Common myeloid progenitor, CD34-positive (primary cell): ENCODE data around the gene MLPH.
"Not testable (repeated sequence)": the region's sequence is repeated elsewhere in the genome, so short reads cannot be mapped to it uniquely, and the experiment has no call there.

Source experiments
- CTCF ChIA-PET: fragments of 350-600 bp; sonication (Branson Sonifier 250); formaldehyde crosslinking; loops from one replicate; lab custom pipeline; 2021; ENCODE audit warnings: antibody characterized with exemption; lab: Charles Lee
- POLR2A ChIA-PET: fragments of 350-600 bp; sonication (Branson Sonifier 250); formaldehyde crosslinking; loops from one replicate; lab custom pipeline; 2021; ENCODE audit warnings: antibody characterized with exemption; lab: Charles Lee
- DNase-seq, 3 donors: peaks; one replicate each; pipeline versions ENCODE4 v3.0.0 to v3.0.0-alpha.2; 2013
- H3K27ac ChIP-seq, 2 experiments: 1 replicate in 1 of 2; 2 replicates in 1 of 2; pipeline ENCODE4 v1.7.0; 2013; ENCODE audit warnings: inconsistent platforms in 2 of 2, low read length in 2 of 2, mild to moderate bottlenecking in 2 of 2, low read depth in 1 of 2, moderate library complexity in 1 of 2; ENCODE audit not compliant: severe bottlenecking in 2 of 2, insufficient read depth in 1 of 2, poor library complexity in 1 of 2
- H3K27me3 ChIP-seq, 5 experiments: replicated peaks in 2 of 5; 1 replicate in 3 of 5; 2 replicates in 2 of 5; pipeline versions ENCODE4 v1.6.1 to v1.7.0; 2013; ENCODE audit warnings: low read length in 4 of 5, mild to moderate bottlenecking in 2 of 5, moderate library complexity in 2 of 5, inconsistent platforms in 1 of 5; ENCODE audit not compliant: insufficient read depth in 5 of 5, control insufficient read depth in 4 of 5
- H3K36me3 ChIP-seq, 4 experiments: 1 replicate in 2 of 4; 2 replicates in 2 of 4; pipeline versions ENCODE4 v1.6.1 to v1.7.0; 2013; ENCODE audit warnings: low read length in 3 of 4, control low read depth in 1 of 4, mild to moderate bottlenecking in 1 of 4; ENCODE audit not compliant: control insufficient read depth in 4 of 4, insufficient read depth in 4 of 4
- H3K4me1 ChIP-seq, 4 experiments: 1 replicate in 3 of 4; 2 replicates in 1 of 4; pipeline versions ENCODE4 v1.6.1 to v1.7.1; 2013; ENCODE audit warnings: low read length in 3 of 4, mild to moderate bottlenecking in 3 of 4, control low read depth in 1 of 4, inconsistent platforms in 1 of 4, moderate library complexity in 1 of 4; ENCODE audit not compliant: control insufficient read depth in 4 of 4, insufficient read depth in 4 of 4; ENCODE audit errors: control extremely low read depth in 1 of 4
- H3K4me3 ChIP-seq, 7 experiments: 1 replicate in 4 of 7; 2 replicates in 3 of 7; pipeline versions ENCODE4 v1.5.1 to v1.7.0; 2013; ENCODE audit warnings: mild to moderate bottlenecking in 7 of 7, low read length in 6 of 7, moderate library complexity in 6 of 7, inconsistent platforms in 2 of 7, low read depth in 2 of 7, control low read depth in 1 of 7; ENCODE audit not compliant: insufficient read depth in 4 of 7, control insufficient read depth in 1 of 7; ENCODE audit errors: extremely low read depth in 1 of 7
- H3K9me3 ChIP-seq, 5 experiments: 1 replicate in 4 of 5; 2 replicates in 1 of 5; pipeline versions ENCODE4 v1.6.1 to v1.7.1; 2013; ENCODE audit warnings: low read length in 4 of 5, mild to moderate bottlenecking in 2 of 5, inconsistent platforms in 1 of 5, low read depth in 1 of 5, moderate library complexity in 1 of 5; ENCODE audit not compliant: control insufficient read depth in 4 of 5, insufficient read depth in 2 of 5; ENCODE audit errors: control extremely low read depth in 1 of 5
- WGBS: methylation state at CpG from one replicate; pipeline ENCODE4 v1.1.5; 2013; ENCODE audit not compliant: insufficient coverage; 5-methylcytosine and 5-hydroxymethylcytosine counted together

Gene MLPH

DNA sequence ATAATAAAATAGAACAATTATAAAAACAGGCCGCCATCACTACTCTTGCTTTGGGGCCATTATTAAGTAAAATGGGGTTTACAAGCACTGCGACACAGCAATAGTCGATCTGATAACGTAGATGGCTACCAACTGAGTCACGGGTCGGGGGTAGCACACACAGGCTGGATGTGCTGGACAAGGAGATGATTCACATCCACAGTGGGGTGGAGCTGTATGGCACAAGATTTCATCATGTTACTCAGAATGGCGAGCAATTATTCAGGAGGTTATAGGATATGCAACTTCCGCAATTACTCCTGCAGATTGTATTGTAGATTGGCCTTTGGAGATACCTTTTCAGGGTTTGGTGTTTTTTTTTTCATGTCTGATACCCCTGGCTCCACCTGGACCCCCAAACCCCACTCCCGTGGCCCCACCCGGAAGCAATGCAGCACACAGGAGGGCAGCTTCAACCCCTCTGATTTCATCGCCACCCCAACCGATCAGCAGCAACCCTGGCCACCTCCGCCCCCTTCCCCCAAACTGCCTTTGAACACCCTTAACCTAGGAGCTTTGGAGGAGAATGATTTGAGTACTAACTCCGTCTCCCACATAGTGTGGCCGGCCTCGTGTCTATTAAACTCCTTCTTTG lies 21.4 kb upstream of the MLPH start:
- peaks cover 0 to 7% (median 0%) of the 10 kb centered on the region in 4 experiments for H3K4me1 ChIP-seq
- CTCF ChIA-PET: interaction anchor here (0.6 to 2.4 kb wide), 3 partner anchors 9 to 44 kb away, joined by 3 to 12 read pairs (median 3); no protein-coding TSS in a partner anchor
- H3K27ac ChIP-seq: no peak overlapping the region
- H3K4me3 ChIP-seq: no peak overlapping the region
- DNase-seq: no peak
- H3K27me3 ChIP-seq: no peaks in the 10 kb centered on the region
- 96% methylated on average over 15 of the region's 16 CpGs for WGBS
- POLR2A ChIA-PET: no interaction called here
- no peaks in the 10 kb centered on the region for H3K9me3 ChIP-seq
- no peaks in the 10 kb centered on the region for H3K36me3 ChIP-seq

DNA sequence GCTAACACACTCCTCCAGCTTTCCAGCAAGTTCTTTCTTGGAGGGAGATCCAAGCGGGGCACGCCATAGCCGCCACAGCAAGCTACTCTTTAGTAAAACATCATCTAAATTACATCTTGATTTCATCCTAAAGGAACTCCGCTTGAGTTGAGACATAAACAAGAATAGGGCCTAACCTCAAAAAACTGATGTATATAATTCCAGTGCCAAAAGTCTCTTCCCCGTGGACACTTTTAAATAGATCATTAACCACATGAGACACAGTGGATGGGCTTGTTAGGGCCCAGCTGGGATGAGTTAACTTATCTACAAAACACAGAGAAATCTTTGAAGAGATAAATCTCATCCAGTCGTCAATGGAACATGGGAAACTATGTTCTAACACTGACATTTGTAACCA lies 20.8 kb upstream of the MLPH start:
- Histone ChIP-seq H3K27me3 (no peaks in the 10 kb centered on the region), H3K9me3 (no peaks in the 10 kb centered on the region), H3K36me3 (no peaks in the 10 kb centered on the region), H3K4me1 (peaks cover 0 to 7% (median 0%) of the 10 kb centered on the region in 4 experiments), H3K27ac (no peak overlapping the region), H3K4me3 (no peak overlapping the region)
- ChIA-PET POLR2A (no interaction called here), CTCF (interaction anchor here (2.4 kb wide), 1 partner anchor 9 kb away, joined by 12 read pairs; no protein-coding TSS in a partner anchor)
- whole genome bisulfite sequencing: 95% methylated on average over 5 of the region's 6 CpGs
- DNase-seq: no peak

GRCh38 chr2:237467447-237468179 lies 19.4 kb upstream of the MLPH start:
- H3K27me3 ChIP-seq: no peaks in the 10 kb centered on the region
- H3K4me1 ChIP-seq: peaks cover 0 to 7% (median 3%) of the 10 kb centered on the region in 4 experiments
- H3K36me3 ChIP-seq: no peaks in the 10 kb centered on the region
- no peak for DNase-seq
- H3K9me3 ChIP-seq: no peaks in the 10 kb centered on the region
- WGBS: 80% methylated on average over 2 of the region's 5 CpGs
- CTCF ChIA-PET: interaction anchor here (1.5 to 4.7 kb wide), 2 partner anchors 45 to 48 kb away, joined by 3 to 32 read pairs; no protein-coding TSS in a partner anchor
- no peak overlapping the region for H3K4me3 ChIP-seq
- POLR2A ChIA-PET: no interaction called here
- no peak overlapping the region for H3K27ac ChIP-seq

GRCh38 chr2:237469410-237469809 lies 17.6 kb upstream of the MLPH start:
- H3K27me3 ChIP-seq, H3K4me3 ChIP-seq, POLR2A ChIA-PET, H3K36me3 ChIP-seq, H3K9me3 ChIP-seq, H3K27ac ChIP-seq: not testable (repeated sequence)
- WGBS: no CpG with 5 or more reads among the region's 7 CpGs
- peaks cover 0 to 21% (median 16%) of the 10 kb centered on the region in 4 experiments for H3K4me1 ChIP-seq
- peak in 2 of 3 donors; percentile 59 to 68 for DNase-seq
- CTCF ChIA-PET: interaction anchor here (0.7 to 4.7 kb wide), 4 partner anchors 18 to 103 kb away, joined by 3 to 32 read pairs (median 10); no protein-coding TSS in a partner anchor

- Histone ChIP-seq H3K27ac (no peak overlapping the region), H3K4me1 (peaks cover 0 to 26% (median 21%) of the 10 kb centered on the region in 4 experiments), H3K36me3 (no peaks in the 10 kb centered on the region), H3K27me3 (no peaks in the 10 kb centered on the region), H3K4me3 (no peak overlapping the region), H3K9me3 (no peaks in the 10 kb centered on the region)
- no peak for DNase-seq
- 96% methylated on average over 4 of the region's 4 CpGs for WGBS
- ChIA-PET CTCF (interaction anchor here (0.7 to 4.7 kb wide), 8 partner anchors 13 to 102 kb away, joined by 3 to 32 read pairs (median 7); no protein-coding TSS in a partner anchor), POLR2A (no interaction called here)
Measured at GRCh38 chr2:237469849-237470248, 17.2 kb upstream of the MLPH start.

GRCh38 chr2:237470914-237471313 lies 16.1 kb upstream of the MLPH start:
- Histone ChIP-seq H3K27ac (no peak overlapping the region), H3K27me3 (peaks cover 0 to 1% (median 0%) of the 10 kb centered on the region in 5 experiments), H3K4me3 (no peak overlapping the region), H3K4me1 (peaks cover 0 to 31% (median 27%) of the 10 kb centered on the region in 4 experiments), H3K9me3 (no peaks in the 10 kb centered on the region), H3K36me3 (no peaks in the 10 kb centered on the region)
- POLR2A ChIA-PET: no interaction called here
- CTCF ChIA-PET: interaction anchor here (0.9 to 4.7 kb wide), 10 partner anchors 12 to 101 kb away, joined by 3 to 32 read pairs (median 5); no protein-coding TSS in a partner anchor
- DNase-seq: no peak
- 97% methylated on average over 6 of the region's 7 CpGs for WGBS
